GM12874 (cell line): Measurements from ENCODE around the gene TRIM32.
A peak's percentile ranks its signal among the peaks of the same experiment; 100 is the strongest.

Experiments
- TF ChIP-seq, protein P1 (sequence below): IDR thresholded peaks from 2 replicates; pipeline ENCODE4 v1.5.1; 2011; ENCODE audit warnings: low read depth, mild to moderate bottlenecking, control low read depth, low read length, moderate library complexity; ENCODE audit not compliant: insufficient read depth

Gene TRIM32, protein sequence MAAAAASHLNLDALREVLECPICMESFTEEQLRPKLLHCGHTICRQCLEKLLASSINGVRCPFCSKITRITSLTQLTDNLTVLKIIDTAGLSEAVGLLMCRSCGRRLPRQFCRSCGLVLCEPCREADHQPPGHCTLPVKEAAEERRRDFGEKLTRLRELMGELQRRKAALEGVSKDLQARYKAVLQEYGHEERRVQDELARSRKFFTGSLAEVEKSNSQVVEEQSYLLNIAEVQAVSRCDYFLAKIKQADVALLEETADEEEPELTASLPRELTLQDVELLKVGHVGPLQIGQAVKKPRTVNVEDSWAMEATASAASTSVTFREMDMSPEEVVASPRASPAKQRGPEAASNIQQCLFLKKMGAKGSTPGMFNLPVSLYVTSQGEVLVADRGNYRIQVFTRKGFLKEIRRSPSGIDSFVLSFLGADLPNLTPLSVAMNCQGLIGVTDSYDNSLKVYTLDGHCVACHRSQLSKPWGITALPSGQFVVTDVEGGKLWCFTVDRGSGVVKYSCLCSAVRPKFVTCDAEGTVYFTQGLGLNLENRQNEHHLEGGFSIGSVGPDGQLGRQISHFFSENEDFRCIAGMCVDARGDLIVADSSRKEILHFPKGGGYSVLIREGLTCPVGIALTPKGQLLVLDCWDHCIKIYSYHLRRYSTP

GRCh38 chr9:116687074-116687753 is at the start of gene TRIM32:
Gene TRIM32, plus strand, starts transcription at chr9:116687305. Its CDS starts 10,438 bp downstream, at chr9:116697743.
- TF ChIP-seq, protein P1, sequence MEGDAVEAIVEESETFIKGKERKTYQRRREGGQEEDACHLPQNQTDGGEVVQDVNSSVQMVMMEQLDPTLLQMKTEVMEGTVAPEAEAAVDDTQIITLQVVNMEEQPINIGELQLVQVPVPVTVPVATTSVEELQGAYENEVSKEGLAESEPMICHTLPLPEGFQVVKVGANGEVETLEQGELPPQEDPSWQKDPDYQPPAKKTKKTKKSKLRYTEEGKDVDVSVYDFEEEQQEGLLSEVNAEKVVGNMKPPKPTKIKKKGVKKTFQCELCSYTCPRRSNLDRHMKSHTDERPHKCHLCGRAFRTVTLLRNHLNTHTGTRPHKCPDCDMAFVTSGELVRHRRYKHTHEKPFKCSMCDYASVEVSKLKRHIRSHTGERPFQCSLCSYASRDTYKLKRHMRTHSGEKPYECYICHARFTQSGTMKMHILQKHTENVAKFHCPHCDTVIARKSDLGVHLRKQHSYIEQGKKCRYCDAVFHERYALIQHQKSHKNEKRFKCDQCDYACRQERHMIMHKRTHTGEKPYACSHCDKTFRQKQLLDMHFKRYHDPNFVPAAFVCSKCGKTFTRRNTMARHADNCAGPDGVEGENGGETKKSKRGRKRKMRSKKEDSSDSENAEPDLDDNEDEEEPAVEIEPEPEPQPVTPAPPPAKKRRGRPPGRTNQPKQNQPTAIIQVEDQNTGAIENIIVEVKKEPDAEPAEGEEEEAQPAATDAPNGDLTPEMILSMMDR: no peak

- TF ChIP-seq, protein P1: no peak
Observed at GRCh38 chr9:116639251-116639741, 47.8 kb upstream of the TRIM32 start.

- TF ChIP-seq, protein P1: no peak
Observed at GRCh38 chr9:116641292-116642059, 45.6 kb upstream of the TRIM32 start.

- TF ChIP-seq, protein P1: no peak
Observed at GRCh38 chr9:116643691-116644090, 43.4 kb upstream of the TRIM32 start.

DNA sequence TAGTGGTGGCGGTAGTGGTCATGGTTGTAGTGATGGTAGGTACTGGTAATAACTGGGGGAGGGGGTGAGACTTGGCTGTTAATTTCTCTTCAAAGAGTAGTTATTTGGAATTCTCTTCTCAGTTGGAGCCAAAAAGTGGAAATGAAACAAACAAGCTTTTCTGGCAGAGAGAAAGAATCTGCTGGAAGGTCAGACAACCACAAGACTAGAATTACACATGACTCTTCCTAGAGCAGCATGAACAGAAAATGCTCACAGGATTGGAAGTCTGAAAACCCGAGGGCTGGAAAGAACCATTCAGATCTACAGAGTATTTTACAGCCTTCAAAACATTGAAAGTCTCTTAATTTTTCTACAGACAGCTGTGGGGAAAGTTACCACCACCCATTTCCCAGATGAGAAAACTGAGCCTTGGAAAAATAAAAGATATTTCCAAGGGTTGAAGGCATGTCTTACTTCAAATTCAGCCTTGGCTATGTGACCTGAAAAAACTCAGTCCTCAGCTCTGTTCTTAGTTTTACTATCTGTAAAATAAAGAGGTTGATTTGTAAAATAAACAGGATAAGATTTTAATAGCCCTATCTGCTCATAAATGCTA is 42.9 kb upstream of the TRIM32 start:
- TF ChIP-seq, protein P1: no peak

GRCh38 chr9:116646661-116647514 is 40.2 kb upstream of the TRIM32 start:
- TF ChIP-seq, protein P1: peak; percentile 46
